Ishikawa (cell line): ENCODE data around the gene TXN.

Experiments
- CEBPB ChIP-seq: IDR thresholded peaks from 2 replicates; pipeline ENCODE4 v1.6.1; 2012
- CREB1 ChIP-seq: IDR thresholded peaks from 2 replicates; pipeline ENCODE4 v1.6.1; 2012; ENCODE audit warnings: low read depth
- EGR1 ChIP-seq: IDR thresholded peaks from 2 replicates; pipeline ENCODE4 v1.6.1; 2012
- EP300 ChIP-seq: IDR thresholded peaks from 2 replicates; pipeline ENCODE4 v1.6.1; 2012; ENCODE audit warnings: borderline replicate concordance
- FOXM1 ChIP-seq: IDR thresholded peaks from 2 replicates; pipeline ENCODE4 v1.6.1; 2012; ENCODE audit warnings: low read depth, borderline replicate concordance
- RAD21 ChIP-seq: IDR thresholded peaks from 2 replicates; pipeline ENCODE4 v1.6.1; 2012; ENCODE audit warnings: low read depth
- TAF1 ChIP-seq: IDR thresholded peaks from 2 replicates; pipeline ENCODE4 v1.6.1; 2012; ENCODE audit warnings: low read depth, mild to moderate bottlenecking
- TCF12 ChIP-seq: IDR thresholded peaks from 2 replicates; pipeline ENCODE4 v1.6.1; 2012; ENCODE audit warnings: low read depth
- TEAD4 ChIP-seq: IDR thresholded peaks from 2 replicates; pipeline ENCODE4 v1.6.1; 2012
- USF1 ChIP-seq: IDR thresholded peaks from 2 replicates; pipeline ENCODE4 v1.6.1; 2012
- YY1 ChIP-seq: IDR thresholded peaks from 2 replicates; pipeline ENCODE4 v1.6.1; 2012; ENCODE audit warnings: low read depth
- ZBTB7A ChIP-seq: IDR thresholded peaks from 2 replicates; pipeline ENCODE4 v1.6.1; 2012; ENCODE audit warnings: low read depth
- TF ChIP-seq, protein P1 (sequence below): IDR thresholded peaks from 2 replicates; pipeline ENCODE4 v1.6.1; 2012
- TF ChIP-seq, protein P2 (sequence below): IDR thresholded peaks from 2 replicates; pipeline ENCODE4 v1.6.1; 2012; ENCODE audit warnings: low read depth, mild to moderate bottlenecking

TXN gene

GRCh38 chr9:110282018-110282738, 25.9 kb upstream of the TXN start:
- TF ChIP-seq TCF12, result no peak
- TF ChIP-seq EGR1, result no peak
- TF ChIP-seq, protein P1, sequence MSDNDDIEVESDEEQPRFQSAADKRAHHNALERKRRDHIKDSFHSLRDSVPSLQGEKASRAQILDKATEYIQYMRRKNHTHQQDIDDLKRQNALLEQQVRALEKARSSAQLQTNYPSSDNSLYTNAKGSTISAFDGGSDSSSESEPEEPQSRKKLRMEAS, result no peak
- no peak for TF ChIP-seq CEBPB
- no peak for TF ChIP-seq TEAD4
- TF ChIP-seq FOXM1, result no peak
- TF ChIP-seq TAF1, result no peak
- TF ChIP-seq, protein P2, sequence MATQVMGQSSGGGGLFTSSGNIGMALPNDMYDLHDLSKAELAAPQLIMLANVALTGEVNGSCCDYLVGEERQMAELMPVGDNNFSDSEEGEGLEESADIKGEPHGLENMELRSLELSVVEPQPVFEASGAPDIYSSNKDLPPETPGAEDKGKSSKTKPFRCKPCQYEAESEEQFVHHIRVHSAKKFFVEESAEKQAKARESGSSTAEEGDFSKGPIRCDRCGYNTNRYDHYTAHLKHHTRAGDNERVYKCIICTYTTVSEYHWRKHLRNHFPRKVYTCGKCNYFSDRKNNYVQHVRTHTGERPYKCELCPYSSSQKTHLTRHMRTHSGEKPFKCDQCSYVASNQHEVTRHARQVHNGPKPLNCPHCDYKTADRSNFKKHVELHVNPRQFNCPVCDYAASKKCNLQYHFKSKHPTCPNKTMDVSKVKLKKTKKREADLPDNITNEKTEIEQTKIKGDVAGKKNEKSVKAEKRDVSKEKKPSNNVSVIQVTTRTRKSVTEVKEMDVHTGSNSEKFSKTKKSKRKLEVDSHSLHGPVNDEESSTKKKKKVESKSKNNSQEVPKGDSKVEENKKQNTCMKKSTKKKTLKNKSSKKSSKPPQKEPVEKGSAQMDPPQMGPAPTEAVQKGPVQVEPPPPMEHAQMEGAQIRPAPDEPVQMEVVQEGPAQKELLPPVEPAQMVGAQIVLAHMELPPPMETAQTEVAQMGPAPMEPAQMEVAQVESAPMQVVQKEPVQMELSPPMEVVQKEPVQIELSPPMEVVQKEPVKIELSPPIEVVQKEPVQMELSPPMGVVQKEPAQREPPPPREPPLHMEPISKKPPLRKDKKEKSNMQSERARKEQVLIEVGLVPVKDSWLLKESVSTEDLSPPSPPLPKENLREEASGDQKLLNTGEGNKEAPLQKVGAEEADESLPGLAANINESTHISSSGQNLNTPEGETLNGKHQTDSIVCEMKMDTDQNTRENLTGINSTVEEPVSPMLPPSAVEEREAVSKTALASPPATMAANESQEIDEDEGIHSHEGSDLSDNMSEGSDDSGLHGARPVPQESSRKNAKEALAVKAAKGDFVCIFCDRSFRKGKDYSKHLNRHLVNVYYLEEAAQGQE, result no peak
- no peak for TF ChIP-seq RAD21
- TF ChIP-seq EP300, result no peak
- TF ChIP-seq USF1, result no peak
- TF ChIP-seq ZBTB7A, result no peak

DNA sequence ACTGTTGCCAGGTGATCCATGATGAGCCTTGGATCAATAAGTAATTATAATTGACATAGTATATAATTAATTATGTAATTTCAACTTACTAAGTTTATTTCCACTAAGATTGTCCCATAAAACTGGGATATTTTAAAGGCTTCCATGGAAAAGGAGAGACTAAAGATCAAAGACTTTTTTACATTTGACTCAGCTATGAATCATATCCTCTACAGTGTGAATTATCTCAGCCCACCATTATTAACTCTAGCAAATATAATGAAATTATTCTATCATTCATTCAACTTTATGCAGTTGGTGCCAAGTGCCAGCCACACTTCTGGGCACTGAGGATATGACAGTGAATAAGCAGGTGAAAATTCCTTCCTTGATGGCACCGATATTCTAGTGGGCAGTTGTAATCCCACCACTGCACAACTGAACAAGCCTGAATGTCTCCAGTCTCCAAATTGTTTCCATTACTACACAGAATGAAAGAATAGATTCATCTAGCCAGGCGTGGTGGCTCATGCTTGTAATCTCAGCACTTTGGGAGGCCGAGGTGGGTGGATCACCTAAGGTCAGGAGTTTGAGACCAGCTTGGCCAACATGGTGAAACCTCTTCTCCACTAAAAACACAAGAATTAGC, 21.9 kb upstream of the TXN start:
- TF ChIP-seq TEAD4, result no peak
- no peak for TF ChIP-seq CREB1
- TF ChIP-seq USF1, result no peak
- no peak for TF ChIP-seq YY1
- no peak for TF ChIP-seq ZBTB7A
- no peak for TF ChIP-seq EP300
- TF ChIP-seq, protein P2, result no peak
- TF ChIP-seq FOXM1, result no peak
- no peak for TF ChIP-seq RAD21
- TF ChIP-seq EGR1, result no peak

DNA sequence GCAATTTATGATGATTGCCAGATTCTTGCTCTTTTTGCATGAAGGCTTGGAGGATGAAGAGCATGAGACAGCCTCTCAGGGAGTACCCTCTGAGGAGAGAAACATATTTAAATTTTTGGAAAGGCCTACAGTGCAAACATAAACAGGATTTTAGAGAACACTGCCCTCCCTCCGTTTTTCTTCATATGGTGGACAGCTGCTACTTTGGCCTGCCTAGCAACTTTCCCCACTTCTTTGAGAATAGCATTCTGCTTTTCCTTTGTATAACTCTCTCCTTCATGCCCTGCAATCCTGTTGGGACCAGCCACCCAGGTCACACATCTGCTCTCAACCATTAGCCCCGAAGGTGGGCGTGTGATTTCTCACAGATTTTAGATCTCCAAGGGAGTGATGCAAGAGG, 20.5 kb upstream of the TXN start:
- TF ChIP-seq TAF1, result no peak
- TF ChIP-seq EP300, result no peak
- no peak for TF ChIP-seq USF1
- TF ChIP-seq, protein P2, result no peak
- TF ChIP-seq EGR1, result no peak
- TF ChIP-seq ZBTB7A, result no peak
- no peak for TF ChIP-seq TEAD4
- TF ChIP-seq YY1, result no peak
- no peak for TF ChIP-seq TCF12

DNA sequence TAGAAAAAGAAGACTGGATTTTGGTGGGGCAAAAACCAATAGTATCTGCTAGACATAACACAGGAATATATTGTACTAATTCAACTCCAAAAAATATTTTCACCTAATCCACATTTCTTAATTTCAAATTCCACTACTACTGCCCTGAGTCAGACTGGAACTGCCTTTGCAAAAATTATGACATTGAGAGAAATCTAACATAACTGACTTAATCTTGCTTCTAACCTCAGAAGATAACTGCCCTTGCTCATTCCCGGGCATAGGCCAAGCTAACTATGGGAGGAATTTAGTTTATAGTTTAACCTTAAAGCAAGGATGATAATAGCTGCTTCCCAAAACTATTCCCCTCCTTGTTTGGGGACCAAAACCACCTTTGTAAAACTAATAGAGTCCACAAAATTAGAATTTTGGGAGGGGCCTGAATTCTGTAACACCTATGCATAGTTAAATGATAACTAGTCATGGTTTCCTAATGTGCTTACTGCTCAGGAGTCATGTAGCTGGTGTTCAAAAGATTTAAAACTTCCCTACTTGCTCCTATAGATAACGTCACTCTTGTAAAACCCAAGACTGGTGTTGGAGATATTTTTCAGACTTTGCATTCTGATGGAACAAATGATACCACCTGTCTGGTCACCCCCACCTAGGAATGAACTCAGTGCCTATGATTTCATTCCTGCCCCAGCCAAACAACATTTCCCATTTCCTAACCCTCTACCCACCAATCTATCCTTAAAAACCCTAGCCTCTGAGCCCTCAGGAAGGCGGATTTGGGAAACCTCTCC, 14.1 kb upstream of the TXN start:
- TF ChIP-seq CREB1, result no peak
- no peak for TF ChIP-seq EGR1
- TF ChIP-seq EP300, result no peak
- TF ChIP-seq, protein P1, result no peak
